ENCODE results near the gene CHST11. TPM values are rescaled to one million over a fixed set of nuclear protein-coding genes. Genes with fewer than 3 reads are reported as not detected.

Gene CHST11
- total and polyA plus RNA-seq, 7 donors, result 0.60 to 22.8 (median 10.0) TPM

- Histone ChIP-seq H3K4me3 (no peak overlapping the region), H3K27me3 (no peaks in the 10 kb centered on the region), H3K36me3 (no peaks in the 10 kb centered on the region), H3K9me3 (no peaks in the 10 kb centered on the region), H3K27ac (no peak overlapping the region), H3K4me1 (peaks cover 0 to 9% (median 0%) of the 10 kb centered on the region in 4 donors)
- TF ChIP-seq POLR2AphosphoS5 (IDR thresholded peaks at IDR 0.05) (no peak), EP300 (IDR thresholded peaks at IDR 0.05) (no peak), POLR2A (IDR thresholded peaks at IDR 0.05) (no peak)
- TF ChIP-seq, protein P1, sequence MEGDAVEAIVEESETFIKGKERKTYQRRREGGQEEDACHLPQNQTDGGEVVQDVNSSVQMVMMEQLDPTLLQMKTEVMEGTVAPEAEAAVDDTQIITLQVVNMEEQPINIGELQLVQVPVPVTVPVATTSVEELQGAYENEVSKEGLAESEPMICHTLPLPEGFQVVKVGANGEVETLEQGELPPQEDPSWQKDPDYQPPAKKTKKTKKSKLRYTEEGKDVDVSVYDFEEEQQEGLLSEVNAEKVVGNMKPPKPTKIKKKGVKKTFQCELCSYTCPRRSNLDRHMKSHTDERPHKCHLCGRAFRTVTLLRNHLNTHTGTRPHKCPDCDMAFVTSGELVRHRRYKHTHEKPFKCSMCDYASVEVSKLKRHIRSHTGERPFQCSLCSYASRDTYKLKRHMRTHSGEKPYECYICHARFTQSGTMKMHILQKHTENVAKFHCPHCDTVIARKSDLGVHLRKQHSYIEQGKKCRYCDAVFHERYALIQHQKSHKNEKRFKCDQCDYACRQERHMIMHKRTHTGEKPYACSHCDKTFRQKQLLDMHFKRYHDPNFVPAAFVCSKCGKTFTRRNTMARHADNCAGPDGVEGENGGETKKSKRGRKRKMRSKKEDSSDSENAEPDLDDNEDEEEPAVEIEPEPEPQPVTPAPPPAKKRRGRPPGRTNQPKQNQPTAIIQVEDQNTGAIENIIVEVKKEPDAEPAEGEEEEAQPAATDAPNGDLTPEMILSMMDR (IDR thresholded peaks at IDR 0.05), result no peak
- intact Hi-C loops (cut with DNase I), result no loop called here
- WGBS, 2 donors, result 93 to 95% methylated on average over 3 of the region's 3 CpGs
- DNase-seq, result no peak
Measured at GRCh38 chr12:104634852-104635251, 178.1 kb downstream of the CHST11 start.

- intact Hi-C loops (cut with DNase I), result no loop called here
- TF ChIP-seq POLR2AphosphoS5 (IDR thresholded peaks at IDR 0.05), result no peak
- no peak for TF ChIP-seq EP300 (IDR thresholded peaks at IDR 0.05)
- no peak for TF ChIP-seq POLR2A (IDR thresholded peaks at IDR 0.05)
- TF ChIP-seq, protein P1 (IDR thresholded peaks at IDR 0.05), result no peak
- H3K9me3 ChIP-seq, result no peaks in the 10 kb centered on the region
- no peak overlapping the region for H3K4me3 ChIP-seq
- H3K27ac ChIP-seq, result no peak overlapping the region
- DNase-seq, result no peak
- WGBS, 2 donors, result 93 to 96% methylated on average over 6 of the region's 6 CpGs
- no peaks in the 10 kb centered on the region for H3K36me3 ChIP-seq
- no peaks in the 10 kb centered on the region for H3K27me3 ChIP-seq
- peaks cover 0 to 9% (median 0%) of the 10 kb centered on the region in 4 donors for H3K4me1 ChIP-seq
Measured at GRCh38 chr12:104635607-104636343, 179.0 kb downstream of the CHST11 start.

GRCh38 chr12:104636496-104636895 lies 179.7 kb downstream of the CHST11 start:
- Histone ChIP-seq H3K4me1 (peaks cover 0 to 9% (median 0%) of the 10 kb centered on the region in 4 donors), H3K27ac (no peak overlapping the region), H3K27me3 (no peaks in the 10 kb centered on the region), H3K4me3 (no peak overlapping the region), H3K9me3 (no peaks in the 10 kb centered on the region), H3K36me3 (no peaks in the 10 kb centered on the region)
- WGBS, 2 donors, result 79 to 90% methylated on average over 2 of the region's 2 CpGs
- intact Hi-C loops (cut with DNase I), result no loop called here
- TF ChIP-seq EP300 (IDR thresholded peaks at IDR 0.05) (no peak), POLR2AphosphoS5 (IDR thresholded peaks at IDR 0.05) (no peak), POLR2A (IDR thresholded peaks at IDR 0.05) (no peak)
- TF ChIP-seq, protein P1 (IDR thresholded peaks at IDR 0.05), result no peak
- DNase-seq, result no peak

DNA sequence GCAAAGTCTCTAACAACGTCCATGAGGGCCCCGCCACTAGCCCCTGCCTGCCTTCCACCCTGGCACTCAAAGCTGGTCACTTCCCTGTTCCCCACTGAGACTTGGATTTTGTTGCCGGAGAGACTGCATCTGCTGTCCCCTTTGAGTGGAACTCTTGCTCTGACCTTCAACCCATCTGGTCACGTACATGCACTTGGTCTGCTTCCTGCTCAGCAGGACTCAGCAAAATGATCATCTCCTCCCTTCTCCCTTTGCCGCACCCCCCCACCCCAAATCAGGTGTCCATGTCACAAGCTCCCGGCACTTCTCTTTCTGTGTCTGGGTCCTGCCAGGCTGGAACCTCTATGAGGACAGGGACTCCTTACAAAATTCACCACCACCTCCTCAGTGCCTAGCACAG lies 180.9 kb downstream of the CHST11 start:
- Histone ChIP-seq H3K27ac (no peak overlapping the region), H3K27me3 (no peaks in the 10 kb centered on the region), H3K9me3 (no peaks in the 10 kb centered on the region), H3K4me3 (no peak overlapping the region), H3K36me3 (no peaks in the 10 kb centered on the region), H3K4me1 (peaks cover 0 to 5% (median 0%) of the 10 kb centered on the region in 4 donors)
- intact Hi-C loops (cut with DNase I), result no loop called here
- WGBS, 2 donors, result 68 to 71% methylated on average over 6 of the region's 6 CpGs
- TF ChIP-seq, protein P1 (IDR thresholded peaks at IDR 0.05), result no peak
- TF ChIP-seq POLR2AphosphoS5 (IDR thresholded peaks at IDR 0.05) (no peak), POLR2A (IDR thresholded peaks at IDR 0.05) (no peak), EP300 (IDR thresholded peaks at IDR 0.05) (no peak)
- no peak for DNase-seq

All from sigmoid colon (tissue), 7 donors.